ENCODE results near the gene NIFK.
"Not testable (repeated sequence)": the region's sequence is repeated elsewhere in the genome, so short reads cannot be mapped to it uniquely, and the experiment has no call there.

NIFK gene

GRCh38 chr2:121690572-121690971, 46.1 kb downstream of the NIFK start:
- DNase-seq: not testable (repeated sequence)

GRCh38 chr2:121690095-121690494, 46.6 kb downstream of the NIFK start:
- no peak for DNase-seq

- DNase-seq: peak; percentile 47
Measured at GRCh38 chr2:121689356-121689755, 47.3 kb downstream of the NIFK start.

- DNase-seq: no peak
Measured at GRCh38 chr2:121688820-121689219, 47.9 kb downstream of the NIFK start.

- DNase-seq: no peak
Measured at GRCh38 chr2:121686902-121687301, 49.8 kb downstream of the NIFK start.

GRCh38 chr2:121686218-121686617, 50.5 kb downstream of the NIFK start:
- DNase-seq: no peak

- DNase-seq: no peak
Measured at GRCh38 chr2:121682396-121683298, 54.0 kb downstream of the NIFK start.

GRCh38 chr2:121677855-121678254, 58.8 kb downstream of the NIFK start:
- DNase-seq: no peak

Data from left hindlimb (tissue), 1 donor.